ENCODE data around the gene RNF121.

Gene RNF121

GRCh38 chr11:71914617-71915189 lies 14.1 kb upstream of the RNF121 start:
- H3K27ac ChIP-seq (ENCODE audit: low read length): no peak overlapping the region
- no peaks in the 10 kb centered on the region for H3K9me3 ChIP-seq (ENCODE audit: insufficient read depth, low read depth, low read length)
- H3K4me3 ChIP-seq (ENCODE audit: low read length): no peak overlapping the region
- peaks cover 32% of the 10 kb centered on the region for H3K36me3 ChIP-seq (ENCODE audit: insufficient read depth, low read depth, low read length)
- no peak overlapping the region for H3K9ac ChIP-seq (ENCODE audit: low read depth, low read length)
- H3K4me1 ChIP-seq (ENCODE audit: insufficient read depth, low read length): no peaks in the 10 kb centered on the region
- no peaks in the 10 kb centered on the region for H3K27me3 ChIP-seq (ENCODE audit: insufficient read depth, low read length)

GRCh38 chr11:71917646-71918140 lies 11.2 kb upstream of the RNF121 start:
- peaks cover 29% of the 10 kb centered on the region for H3K36me3 ChIP-seq (ENCODE audit: insufficient read depth, low read depth, low read length)
- no peaks in the 10 kb centered on the region for H3K9me3 ChIP-seq (ENCODE audit: insufficient read depth, low read depth, low read length)
- no peak overlapping the region for H3K4me3 ChIP-seq (ENCODE audit: low read length)
- H3K27me3 ChIP-seq (ENCODE audit: insufficient read depth, low read length): no peaks in the 10 kb centered on the region
- no peak overlapping the region for H3K9ac ChIP-seq (ENCODE audit: low read depth, low read length)
- H3K27ac ChIP-seq (ENCODE audit: low read length): no peak overlapping the region
- no peaks in the 10 kb centered on the region for H3K4me1 ChIP-seq (ENCODE audit: insufficient read depth, low read length)

GRCh38 chr11:71927820-71928736 lies 768 bp upstream of the RNF121 start, which contains the start of gene XNDC1N:
Gene XNDC1N (minus strand): TSS chr11:71928594. CDS start chr11:71923353, 5,241 bp downstream.
- Histone ChIP-seq H3K9ac (ENCODE audit: low read depth, low read length) (peak within 1 kb of the TSS; percentile 95), H3K4me3 (ENCODE audit: low read length) (peak within 1 kb of the TSS; percentile 81), H3K36me3 (ENCODE audit: insufficient read depth, low read depth, low read length) (0 out of 2 replicates have a peak, but pooled peaks cover 7% of the 10 kb centered on the region), H3K27ac (ENCODE audit: low read length) (peak within 1 kb of the TSS; percentile 96), H3K27me3 (ENCODE audit: insufficient read depth, low read length) (no peaks in the 10 kb centered on the region), H3K9me3 (ENCODE audit: insufficient read depth, low read depth, low read length) (no peaks in the 10 kb centered on the region), H3K4me1 (ENCODE audit: insufficient read depth, low read length) (peaks cover 5% of the 10 kb centered on the region; the same call in 1 of the 2 replicates)

GRCh38 chr11:71929491-71929890 lies 645 bp downstream of the RNF121 start:
- Histone ChIP-seq H3K27ac (ENCODE audit: low read length) (peak overlapping the region; percentile 96), H3K4me1 (ENCODE audit: insufficient read depth, low read length) (peaks cover 5% of the 10 kb centered on the region; the same call in 1 of the 2 replicates), H3K9me3 (ENCODE audit: insufficient read depth, low read depth, low read length) (no peaks in the 10 kb centered on the region), H3K36me3 (ENCODE audit: insufficient read depth, low read depth, low read length) (0 out of 2 replicates have a peak, but pooled peaks cover 7% of the 10 kb centered on the region), H3K9ac (ENCODE audit: low read depth, low read length) (peak overlapping the region; percentile 95), H3K4me3 (ENCODE audit: low read length) (peak overlapping the region; percentile 81), H3K27me3 (ENCODE audit: insufficient read depth, low read length) (no peaks in the 10 kb centered on the region)

- Histone ChIP-seq H3K36me3 (ENCODE audit: insufficient read depth, low read depth, low read length) (0 out of 2 replicates have a peak, but pooled peaks cover 7% of the 10 kb centered on the region), H3K4me3 (ENCODE audit: low read length) (peak overlapping the region; percentile 81; the same call in 1 of the 2 replicates), H3K4me1 (ENCODE audit: insufficient read depth, low read length) (peaks cover 5% of the 10 kb centered on the region; the same call in 1 of the 2 replicates), H3K27ac (ENCODE audit: low read length) (no peak overlapping the region), H3K9ac (ENCODE audit: low read depth, low read length) (no peak overlapping the region), H3K27me3 (ENCODE audit: insufficient read depth, low read length) (no peaks in the 10 kb centered on the region), H3K9me3 (ENCODE audit: insufficient read depth, low read depth, low read length) (no peaks in the 10 kb centered on the region)
Measured at GRCh38 chr11:71930556-71931244, 1.9 kb downstream of the RNF121 start.

- H3K36me3 ChIP-seq (ENCODE audit: insufficient read depth, low read depth, low read length): 0 out of 2 replicates have a peak, but pooled peaks cover 3% of the 10 kb centered on the region
- no peak overlapping the region for H3K4me3 ChIP-seq (ENCODE audit: low read length)
- no peaks in the 10 kb centered on the region for H3K9me3 ChIP-seq (ENCODE audit: insufficient read depth, low read depth, low read length)
- H3K9ac ChIP-seq (ENCODE audit: low read depth, low read length): no peak overlapping the region
- no peak overlapping the region for H3K27ac ChIP-seq (ENCODE audit: low read length)
- peaks cover 5% of the 10 kb centered on the region; the same call in 1 of the 2 replicates for H3K4me1 ChIP-seq (ENCODE audit: insufficient read depth, low read length)
- H3K27me3 ChIP-seq (ENCODE audit: insufficient read depth, low read length): no peaks in the 10 kb centered on the region
Measured at GRCh38 chr11:71931245-71931602, 2.4 kb downstream of the RNF121 start.

- H3K9ac ChIP-seq (ENCODE audit: low read depth, low read length): no peak overlapping the region
- H3K4me3 ChIP-seq (ENCODE audit: low read length): no peak overlapping the region
Measured at GRCh38 chr11:71933141-71933933, 4.5 kb downstream of the RNF121 start.

GRCh38 chr11:71934213-71934612 lies 5.4 kb downstream of the RNF121 start:
- no peak overlapping the region for H3K4me3 ChIP-seq (ENCODE audit: low read length)
- H3K9ac ChIP-seq (ENCODE audit: low read depth, low read length): no peak overlapping the region
- H3K27me3 ChIP-seq (ENCODE audit: insufficient read depth, low read length): no peaks in the 10 kb centered on the region
- no peak overlapping the region for H3K27ac ChIP-seq (ENCODE audit: low read length)
- H3K4me1 ChIP-seq (ENCODE audit: insufficient read depth, low read length): peaks cover 5% of the 10 kb centered on the region; the same call in 1 of the 2 replicates
- H3K9me3 ChIP-seq (ENCODE audit: insufficient read depth, low read depth, low read length): no peaks in the 10 kb centered on the region
- H3K36me3 ChIP-seq (ENCODE audit: insufficient read depth, low read depth, low read length): 0 out of 2 replicates have a peak, but pooled peaks cover 3% of the 10 kb centered on the region

More at GRCh38 chr11:71933141-71933933, 4.5 kb downstream of the RNF121 start:
- peaks cover 5% of the 10 kb centered on the region; the same call in 1 of the 2 replicates for H3K4me1 ChIP-seq (ENCODE audit: insufficient read depth, low read length)
- no peaks in the 10 kb centered on the region for H3K9me3 ChIP-seq (ENCODE audit: insufficient read depth, low read depth, low read length)
- no peak overlapping the region for H3K27ac ChIP-seq (ENCODE audit: low read length)
- H3K27me3 ChIP-seq (ENCODE audit: insufficient read depth, low read length): no peaks in the 10 kb centered on the region
- 0 out of 2 replicates have a peak, but pooled peaks cover 3% of the 10 kb centered on the region for H3K36me3 ChIP-seq (ENCODE audit: insufficient read depth, low read depth, low read length)

GRCh38 chr11:71935338-71935925 lies 6.6 kb downstream of the RNF121 start:
- Histone ChIP-seq H3K27me3 (ENCODE audit: insufficient read depth, low read length) (no peaks in the 10 kb centered on the region), H3K4me1 (ENCODE audit: insufficient read depth, low read length) (no peaks in the 10 kb centered on the region), H3K9ac (ENCODE audit: low read depth, low read length) (no peak overlapping the region), H3K4me3 (ENCODE audit: low read length) (no peak overlapping the region), H3K27ac (ENCODE audit: low read length) (no peak overlapping the region), H3K36me3 (ENCODE audit: insufficient read depth, low read depth, low read length) (peaks cover 7% of the 10 kb centered on the region; the same call in 1 of the 2 replicates), H3K9me3 (ENCODE audit: insufficient read depth, low read depth, low read length) (no peaks in the 10 kb centered on the region)

GRCh38 chr11:71936825-71937224 lies 8.0 kb downstream of the RNF121 start:
- Histone ChIP-seq H3K9me3 (ENCODE audit: insufficient read depth, low read depth, low read length) (no peaks in the 10 kb centered on the region), H3K4me3 (ENCODE audit: low read length) (no peak overlapping the region), H3K36me3 (ENCODE audit: insufficient read depth, low read depth, low read length) (peaks cover 4% of the 10 kb centered on the region; the same call in 1 of the 2 replicates), H3K9ac (ENCODE audit: low read depth, low read length) (no peak overlapping the region), H3K4me1 (ENCODE audit: insufficient read depth, low read length) (no peaks in the 10 kb centered on the region), H3K27me3 (ENCODE audit: insufficient read depth, low read length) (no peaks in the 10 kb centered on the region), H3K27ac (ENCODE audit: low read length) (no peak overlapping the region)
